LHCN-M2 (cell line): ENCODE measurements around the gene KIF21B. TPM values are rescaled to one million over a fixed set of nuclear protein-coding genes. Genes with fewer than 3 reads are reported as not detected.
"Not testable (repeated sequence)": the region's sequence is repeated elsewhere in the genome, so short reads cannot be mapped to it uniquely, and the experiment has no call there.

Experiments used
- DNase-seq: peaks from one replicate; pipeline ENCODE4 v3.0.0-alpha.2; 2012; ENCODE audit warnings: low read depth
- total RNA-seq: library from RNA; depleted of rRNA; stranded (reverse); fragments of >200 nt; gene quantifications from 2 replicates; pipeline ENCODE4 v1.2.3, GENCODE V29; 2014

Gene KIF21B
- total RNA-seq, 1 experiment from 2014 or later = 0.06 TPM

GRCh38 chr1:200972985-200973742 lies 50.4 kb downstream of the KIF21B start:
- no peak for DNase-seq

DNA sequence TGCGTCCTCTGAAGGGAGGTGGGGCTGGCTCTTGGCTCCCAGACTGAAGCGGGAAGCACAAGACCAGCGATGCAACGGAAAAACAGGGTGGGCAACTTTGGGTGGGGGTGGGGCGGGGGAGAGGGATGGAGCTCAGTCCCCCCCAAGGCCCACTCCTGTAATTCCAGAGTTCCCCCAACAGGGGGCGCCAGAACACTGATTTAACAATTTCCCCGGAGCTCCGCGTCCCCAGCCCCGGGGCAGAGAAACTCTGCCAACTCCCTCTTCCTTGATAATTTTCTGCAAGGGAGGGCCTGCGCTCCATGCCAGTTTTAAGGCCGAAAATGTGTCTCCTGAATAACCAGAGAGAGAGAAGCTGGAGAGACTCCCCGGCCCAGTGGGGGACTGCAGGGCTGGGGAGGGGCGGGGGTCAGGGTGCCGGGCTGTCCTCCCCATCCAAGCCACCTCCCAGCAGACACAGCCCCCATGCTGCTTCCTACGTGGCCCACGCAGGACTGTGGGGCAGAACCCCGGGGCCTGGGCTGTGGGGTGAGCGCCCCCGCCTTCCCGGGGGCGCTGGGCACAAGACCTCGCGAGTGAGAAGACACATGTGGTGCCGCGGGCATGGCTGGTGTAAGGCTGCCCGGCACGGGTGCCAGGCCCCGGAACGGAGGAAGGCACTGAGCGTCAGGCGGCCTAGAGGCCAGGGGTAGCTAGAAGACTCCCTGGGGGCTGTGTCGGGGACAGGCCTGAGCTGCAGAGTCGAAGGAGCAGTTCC lies 51.4 kb downstream of the KIF21B start:
- DNase-seq = peak; percentile 39

DNA sequence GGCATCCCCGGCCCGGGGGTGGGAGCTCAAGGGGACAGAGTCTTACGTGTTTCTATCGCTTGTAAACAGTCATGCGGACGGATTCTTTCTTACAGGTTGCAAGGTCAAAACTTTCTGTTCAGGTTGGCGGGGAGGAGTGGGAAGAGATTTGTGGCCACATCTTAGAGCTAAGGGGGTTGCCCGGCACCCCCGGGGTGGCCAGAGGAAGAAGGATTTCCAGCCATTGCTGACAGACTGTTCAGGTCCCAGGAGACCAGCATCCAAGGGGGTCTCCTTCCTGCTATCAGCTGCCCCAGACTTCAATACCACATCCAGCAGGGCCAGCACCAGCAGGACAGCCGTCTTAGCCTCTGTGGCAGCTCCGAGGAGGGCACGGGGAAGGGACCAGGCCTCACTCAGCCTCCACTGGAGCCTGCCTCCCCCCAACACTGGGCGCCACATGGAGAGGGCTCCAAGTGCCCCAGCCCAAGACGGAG lies 52.0 kb downstream of the KIF21B start:
- DNase-seq = no peak

- no peak for DNase-seq
These were observed 52.6 kb downstream of the KIF21B start for GRCh38 chr1:200970771-200971427.

DNA sequence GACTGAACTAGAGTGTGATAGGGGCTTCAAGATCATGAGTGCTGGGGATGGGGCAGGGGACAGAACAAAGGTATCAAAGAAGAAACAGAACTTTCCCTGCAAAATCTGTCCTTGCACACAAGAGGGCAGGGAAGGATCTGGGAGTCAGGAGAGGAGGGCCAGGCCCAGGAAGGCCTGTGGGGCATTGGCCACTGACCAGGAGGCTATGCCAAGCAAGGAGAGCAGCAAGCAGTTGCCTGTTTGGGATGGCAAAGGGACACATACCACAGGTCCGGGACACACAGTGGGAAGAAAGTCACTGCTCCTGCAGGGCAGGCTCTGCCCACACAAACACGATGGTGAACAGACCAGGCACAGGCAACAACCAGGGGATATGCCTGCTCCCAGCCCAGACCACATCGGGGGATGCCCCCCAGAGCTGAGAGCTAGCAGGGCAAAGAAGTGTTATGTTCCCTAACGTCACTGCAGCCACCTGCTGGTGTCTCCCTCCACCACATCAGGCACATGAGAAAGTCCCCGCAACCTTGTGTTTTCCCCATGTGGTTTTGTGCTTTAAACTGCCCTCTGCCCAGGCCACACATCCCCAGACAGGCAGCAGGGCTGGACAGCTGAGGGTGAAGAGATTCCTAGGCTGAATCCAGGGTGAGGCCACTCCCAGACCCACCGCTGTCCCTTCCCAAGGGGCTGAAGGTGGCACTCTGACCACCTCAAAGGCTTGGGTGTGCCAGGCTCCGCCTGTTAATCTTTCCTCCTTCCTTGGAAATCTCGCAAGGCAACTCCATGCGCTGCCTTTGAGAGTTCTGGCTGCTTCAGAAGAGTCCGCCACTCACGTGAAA lies 53.6 kb downstream of the KIF21B start:
- no peak for DNase-seq

DNA sequence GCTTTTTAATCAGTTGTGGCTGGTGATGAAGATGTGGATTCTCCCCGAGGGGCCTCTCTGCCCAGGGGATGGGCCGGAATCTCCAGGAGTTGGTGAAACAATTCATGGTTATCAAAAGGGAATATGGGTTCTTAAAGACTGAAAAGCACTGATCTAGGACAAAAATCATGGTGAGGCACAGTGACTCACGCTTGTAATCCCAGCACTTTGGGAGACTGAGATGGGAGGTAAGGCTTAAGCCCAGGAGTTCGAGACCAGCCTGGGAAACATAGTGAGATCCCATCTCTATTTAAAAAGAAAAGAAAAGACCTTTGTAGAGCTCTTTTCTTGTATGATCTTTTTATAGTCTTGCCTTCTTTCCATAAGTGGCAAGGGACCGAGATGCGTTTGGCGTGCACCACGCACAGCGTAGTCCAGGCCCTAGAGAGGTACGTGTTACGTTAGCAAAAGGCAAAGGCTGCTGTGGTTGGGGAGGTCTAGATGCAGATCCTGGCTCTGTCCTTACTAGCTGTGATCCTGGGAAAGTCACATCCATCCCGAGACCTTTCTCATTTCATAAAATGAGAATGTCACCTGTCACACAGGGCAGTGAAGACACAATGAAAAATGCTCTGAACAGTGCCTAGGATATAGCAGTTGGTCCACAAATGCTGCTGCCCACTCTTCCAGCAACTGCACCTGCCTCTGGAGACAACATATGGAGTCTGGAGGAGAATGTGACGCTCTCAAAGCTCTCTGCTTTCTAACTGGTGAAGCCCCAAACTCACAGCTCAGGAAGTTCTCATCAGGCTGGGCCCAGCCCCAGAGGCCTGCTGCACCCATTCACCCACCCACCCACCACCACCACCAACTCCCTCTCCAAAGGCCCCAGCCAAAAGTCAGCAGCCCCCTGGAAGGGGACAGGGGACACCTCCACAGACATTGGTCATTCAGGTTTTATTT lies 54.8 kb downstream of the KIF21B start:
- DNase-seq = peak; percentile 22

- no peak for DNase-seq
These were observed 55.6 kb downstream of the KIF21B start for GRCh38 chr1:200967693-200968468.

DNA sequence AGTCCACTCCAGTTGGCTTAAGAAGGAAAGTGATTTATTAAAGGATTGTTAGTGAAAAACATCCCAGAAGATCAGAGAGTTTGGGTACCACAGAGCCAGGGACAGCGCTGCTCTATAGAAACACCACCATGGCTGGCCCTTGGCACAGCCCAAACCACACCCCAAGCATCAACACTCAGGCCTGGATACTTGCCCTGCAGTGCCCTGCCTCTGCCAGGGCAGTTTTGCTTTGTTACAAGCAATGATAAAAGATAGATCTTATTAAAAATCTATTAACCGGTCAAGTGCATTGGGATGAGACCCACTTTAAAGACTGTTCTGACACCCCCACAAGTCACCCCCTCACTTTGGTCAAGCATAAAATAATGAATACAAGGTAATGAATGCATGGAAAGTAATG lies 56.6 kb downstream of the KIF21B start:
- no peak for DNase-seq

- no peak for DNase-seq
These were observed 58.3 kb downstream of the KIF21B start for GRCh38 chr1:200965111-200965805.

DNA sequence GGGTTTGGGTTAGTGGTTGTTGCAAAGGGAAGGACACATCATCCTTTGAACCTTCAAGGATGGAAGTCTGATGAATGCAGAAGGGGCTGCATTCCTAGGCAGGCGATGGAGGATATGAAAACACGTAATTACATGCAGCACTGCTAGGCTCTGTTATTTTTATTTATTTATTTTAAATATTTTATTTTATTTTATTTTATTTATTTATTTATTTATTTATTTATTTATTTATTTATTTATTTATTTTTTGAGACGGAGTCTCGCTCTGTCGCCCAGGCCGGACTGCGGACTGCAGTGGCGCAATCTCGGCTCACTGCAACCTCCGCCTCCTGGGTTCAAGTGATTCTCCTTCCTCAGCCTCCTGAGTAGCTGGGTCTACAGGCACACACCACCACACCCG lies 59.6 kb downstream of the KIF21B start:
- not testable (repeated sequence) for DNase-seq

DNA sequence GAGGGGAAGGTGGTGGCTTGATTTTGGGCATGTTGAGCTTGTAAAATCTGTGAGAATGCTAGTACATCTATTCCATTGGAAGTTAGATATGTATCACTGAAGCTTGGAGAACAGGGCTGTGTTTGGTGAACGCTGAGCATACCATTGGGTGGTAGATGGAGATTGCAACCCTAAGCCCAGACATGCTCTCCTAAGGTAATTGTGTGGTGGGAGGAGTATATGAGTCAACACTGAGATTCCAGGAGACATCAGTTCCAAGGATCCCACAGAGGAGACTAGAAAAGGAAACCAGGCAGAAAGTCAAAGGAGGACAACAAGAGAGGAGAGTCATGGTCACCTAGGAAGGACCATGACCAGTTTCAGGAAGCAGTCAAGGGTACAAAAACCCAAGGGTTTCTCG lies 60.4 kb downstream of the KIF21B start:
- DNase-seq = no peak

DNA sequence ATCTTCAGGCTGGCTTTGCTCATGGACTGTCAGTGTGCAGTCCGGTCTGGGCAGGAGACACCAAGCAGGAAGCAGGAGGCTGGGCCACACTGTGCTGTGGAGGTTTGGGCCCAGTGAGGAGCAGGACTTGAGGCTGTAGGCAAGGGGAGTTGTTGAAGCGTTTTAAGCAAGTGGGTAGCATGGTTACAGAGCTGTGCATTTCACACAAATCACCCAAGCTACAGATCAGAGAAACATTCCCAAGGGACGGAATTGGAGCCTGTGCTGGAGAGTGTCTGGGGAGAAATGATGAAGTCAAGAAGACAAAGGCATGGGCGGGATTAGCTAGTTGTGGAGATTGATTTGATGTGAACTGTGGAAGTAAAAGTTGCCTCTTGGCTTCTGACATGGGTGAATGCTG lies 60.9 kb downstream of the KIF21B start:
- DNase-seq = no peak

- DNase-seq = not testable (repeated sequence)
These were observed 61.4 kb downstream of the KIF21B start for GRCh38 chr1:200962151-200962550.

GRCh38 chr1:200960948-200961340 lies 62.6 kb downstream of the KIF21B start:
- no peak for DNase-seq

GRCh38 chr1:200960236-200960947 lies 63.1 kb downstream of the KIF21B start:
- no peak for DNase-seq

- no peak for DNase-seq
These were observed 64.0 kb downstream of the KIF21B start for GRCh38 chr1:200959411-200959921.

DNA sequence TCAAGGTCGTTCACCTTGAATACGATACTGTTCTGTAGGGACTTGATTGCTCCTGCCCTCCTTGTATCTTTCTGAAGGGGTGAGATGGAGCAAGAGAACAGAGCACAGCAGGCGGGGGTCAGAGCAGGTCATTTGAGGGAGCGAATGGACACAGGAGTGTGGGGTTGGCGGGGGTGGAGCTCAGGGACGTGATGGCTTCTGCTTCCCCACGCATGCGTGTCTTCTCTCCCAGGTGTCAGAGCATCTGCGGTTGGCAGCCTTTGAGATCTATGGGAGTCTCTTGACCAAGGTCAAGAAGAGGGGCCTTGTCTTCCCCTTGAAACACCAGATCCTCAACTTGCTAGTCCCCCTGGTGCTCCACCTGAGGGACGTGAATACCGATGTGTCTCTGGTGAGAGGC lies 64.9 kb downstream of the KIF21B start:
- DNase-seq = no peak

- DNase-seq = no peak
These were observed 69.1 kb downstream of the KIF21B start for GRCh38 chr1:200954434-200954833.
